H9 (cell line): ENCODE measurements around the gene NCEH1. TPM values are rescaled to one million over a fixed set of nuclear protein-coding genes. Genes with fewer than 3 reads are reported as not detected.

Experiments used
- DNase-seq: peaks from one replicate; pipeline ENCODE4 v3.0.0-alpha.2; 2017
- H2AFZ ChIP-seq: one replicate; pipeline ENCODE4 v1.6.1; 2013; ENCODE audit warnings: mild to moderate bottlenecking, low read length, control low read depth, moderate library complexity
- H2AK5ac ChIP-seq: 2 replicates; pipeline ENCODE4 v1.6.1; 2013; ENCODE audit warnings: low read length, control low read depth, mixed read lengths; ENCODE audit not compliant: insufficient read length
- H2BK120ac ChIP-seq: one replicate; pipeline ENCODE4 v1.6.1; 2013; ENCODE audit warnings: low read depth, mild to moderate bottlenecking, low read length, control low read depth, inconsistent platforms; ENCODE audit not compliant: poor library complexity, severe bottlenecking
- H2BK12ac ChIP-seq: 2 replicates; pipeline ENCODE4 v1.6.1; 2013; ENCODE audit warnings: low read length, control low read depth, mixed read lengths, low read depth; ENCODE audit not compliant: insufficient read length
- H2BK15ac ChIP-seq: 2 replicates; pipeline ENCODE4 v1.6.1; 2013; ENCODE audit warnings: low read depth, low read length, control low read depth
- H2BK20ac ChIP-seq: one replicate; pipeline ENCODE4 v1.6.1; 2013; ENCODE audit warnings: low read depth, mild to moderate bottlenecking, low read length, control low read depth, inconsistent platforms; ENCODE audit not compliant: poor library complexity, severe bottlenecking
- H2BK5ac ChIP-seq: 2 replicates; pipeline ENCODE4 v1.6.1; 2013; ENCODE audit warnings: low read length, control low read depth, mixed read lengths; ENCODE audit not compliant: insufficient read length
- H3K14ac ChIP-seq: 2 replicates; pipeline ENCODE4 v1.6.1; 2013; ENCODE audit warnings: low read length, control low read depth; ENCODE audit not compliant: insufficient read depth
- H3K18ac ChIP-seq: 2 replicates; pipeline ENCODE4 v1.6.1; 2013; ENCODE audit warnings: low read depth, mild to moderate bottlenecking, mixed read lengths, low read length, control low read depth; ENCODE audit not compliant: insufficient read length
- H3K23ac ChIP-seq: 2 replicates; pipeline ENCODE4 v1.6.1; 2013; ENCODE audit warnings: low read length, control low read depth, mixed read lengths, low read depth; ENCODE audit not compliant: insufficient read length
- H3K23me2 ChIP-seq: 2 replicates; pipeline ENCODE4 v1.6.1; 2013; ENCODE audit warnings: low read depth, mild to moderate bottlenecking, mixed read lengths, low read length, control low read depth; ENCODE audit not compliant: insufficient read length, poor library complexity, severe bottlenecking
- H3K27ac ChIP-seq: 2 replicates; pipeline ENCODE4 v1.5.1; 2013; ENCODE audit warnings: low read length, control low read depth, mixed read lengths, low read depth; ENCODE audit not compliant: insufficient read length
- H3K27me3 ChIP-seq: 2 replicates; pipeline ENCODE4 v1.6.1; 2013; ENCODE audit warnings: low read length, control low read depth, inconsistent platforms; ENCODE audit not compliant: insufficient read depth
- H3K4ac ChIP-seq: 2 replicates; pipeline ENCODE4 v1.6.1; 2013; ENCODE audit warnings: low read depth, mild to moderate bottlenecking, control low read depth, inconsistent platforms, low read length, moderate library complexity
- H3K4me1 ChIP-seq: 2 replicates; pipeline ENCODE4 v1.6.1; 2013; ENCODE audit warnings: low read length, control low read depth, inconsistent platforms; ENCODE audit not compliant: insufficient read depth
- H3K4me2 ChIP-seq: 2 replicates; pipeline ENCODE4 v1.6.1; 2013; ENCODE audit warnings: low read length, control low read depth, mixed read lengths; ENCODE audit not compliant: insufficient read length, insufficient read depth
- H3K56ac ChIP-seq: 2 replicates; pipeline ENCODE4 v1.6.1; 2013; ENCODE audit warnings: low read depth, mild to moderate bottlenecking, mixed read lengths, low read length, control low read depth; ENCODE audit not compliant: insufficient read length
- H3K79me1 ChIP-seq: 2 replicates; pipeline ENCODE4 v1.6.1; 2013; ENCODE audit warnings: low read depth, mild to moderate bottlenecking, moderate library complexity, low read length, control low read depth, inconsistent platforms; ENCODE audit not compliant: insufficient read depth, poor library complexity, severe bottlenecking
- H3K79me2 ChIP-seq: 2 replicates; pipeline ENCODE4 v1.6.1; 2013; ENCODE audit warnings: low read length, control low read depth, inconsistent platforms; ENCODE audit not compliant: insufficient read depth
- H3K9ac ChIP-seq: 2 replicates; pipeline ENCODE4 v1.6.1; 2013; ENCODE audit warnings: low read length, control low read depth, mixed read lengths; ENCODE audit not compliant: insufficient read length; ENCODE audit errors: extremely low read depth
- H3K9me3 ChIP-seq: one replicate; pipeline ENCODE4 v1.6.1; 2013; ENCODE audit warnings: low read depth, low read length, inconsistent platforms; ENCODE audit not compliant: control insufficient read depth
- H3T11ph ChIP-seq: one replicate; pipeline ENCODE4 v1.6.1; 2013; ENCODE audit warnings: mild to moderate bottlenecking, low read length, control low read depth, inconsistent platforms
- H4K20me1 ChIP-seq: one replicate; pipeline ENCODE4 v1.6.1; 2013; ENCODE audit not compliant: control insufficient read depth, insufficient read length, insufficient read depth
- H4K5ac ChIP-seq: 2 replicates; pipeline ENCODE4 v1.6.1; 2013; ENCODE audit warnings: low read depth, mild to moderate bottlenecking, mixed read lengths, low read length, control low read depth; ENCODE audit not compliant: insufficient read length
- H4K8ac ChIP-seq: replicated peaks from 2 replicates; pipeline ENCODE4 v1.6.1; 2013; ENCODE audit warnings: low read length, control low read depth, mixed read lengths, low read depth; ENCODE audit not compliant: insufficient read length
- H4K91ac ChIP-seq: 2 replicates; pipeline ENCODE4 v1.6.1; 2013; ENCODE audit warnings: low read depth, mild to moderate bottlenecking, moderate library complexity, mixed read lengths, low read length, control low read depth; ENCODE audit not compliant: insufficient read length
- H3K27ac Mint-ChIP-seq, 3 experiments: 2 replicates in 2 of 3; 3 replicates in 1 of 3; pipeline ENCODE4 v1.8.0; 2020 to 2021; ENCODE audit warnings: mixed read lengths in 3 of 3, mild to moderate bottlenecking in 1 of 3, moderate library complexity in 1 of 3
- H3K27me3 Mint-ChIP-seq: 2 replicates; pipeline ENCODE4 v1.8.0; 2021; ENCODE audit warnings: low read depth, mild to moderate bottlenecking, moderate library complexity, mixed read lengths
- H3K36me3 Mint-ChIP-seq, 3 experiments: 2 replicates in 2 of 3; 3 replicates in 1 of 3; pipeline ENCODE4 v1.8.0; 2020 to 2021; ENCODE audit warnings: low read depth in 3 of 3, mixed read lengths in 3 of 3; ENCODE audit not compliant: insufficient read depth in 1 of 3
- H3K4me1 Mint-ChIP-seq, 2 experiments: 2 replicates each; pipeline ENCODE4 v1.8.0; 2020; ENCODE audit warnings: mixed read lengths in 2 of 2
- H3K4me3 Mint-ChIP-seq, 2 experiments: 2 replicates in 1 of 2; 3 replicates in 1 of 2; pipeline ENCODE4 v1.8.0; 2020 to 2021; ENCODE audit warnings: mild to moderate bottlenecking in 2 of 2, mixed read lengths in 2 of 2, moderate library complexity in 1 of 2
- H3K9me3 Mint-ChIP-seq, 2 experiments: 2 replicates in 1 of 2; 3 replicates in 1 of 2; pipeline ENCODE4 v1.8.0; 2020; ENCODE audit warnings: mild to moderate bottlenecking in 2 of 2, mixed read lengths in 2 of 2, moderate library complexity in 1 of 2
- CTCF ChIP-seq: fragments of 200-600 bp; sonication (generic); conservative IDR thresholded peaks from 3 replicates; pipeline ENCODE4 v1.8.0; 2021; ENCODE audit warnings: antibody characterized with exemption, mild to moderate bottlenecking
- WGBS: extraction: QIAGEN DNeasy Blood & Tissue Kit; methylation state at CpG from one replicate; pipeline ENCODE4 v1.1.7; 2013; ENCODE audit warnings: missing lambda C conversion rate, low lambda C conversion rate, mixed read lengths; ENCODE audit not compliant: insufficient read length; ENCODE audit errors: extremely low coverage; 5-methylcytosine and 5-hydroxymethylcytosine counted together
- total RNA-seq: library from RNA; stranded (reverse); gene quantifications from 2 replicates; pipeline ENCODE4 v1.2.1, GENCODE V29; 2021

The NCEH1 gene
- total RNA-seq, 1 experiment from 2014 or later = 2.3 TPM

- Histone ChIP-seq H3T11ph (no peak overlapping the region), H2AFZ (no peak overlapping the region), H3K9me3 (no peaks in the 10 kb centered on the region), H3K4me2 (no peak overlapping the region), H2BK20ac (no peak overlapping the region), H4K20me1 (no peaks in the 10 kb centered on the region), H3K23ac (no peak overlapping the region), H4K91ac (no peak overlapping the region), H2BK12ac (no peak overlapping the region), H4K8ac (no peak overlapping the region), H2BK120ac (no peak overlapping the region), H3K18ac (no peak overlapping the region), H3K4ac (no peak overlapping the region), H3K27ac (no peak overlapping the region), H4K5ac (no peak overlapping the region), H2AK5ac (no peak overlapping the region), H3K79me1 (no peaks in the 10 kb centered on the region), H3K23me2 (no peaks in the 10 kb centered on the region), H2BK15ac (no peak overlapping the region), H3K9ac (no peak overlapping the region), H2BK5ac (no peak overlapping the region), H3K4me1 (no peaks in the 10 kb centered on the region), H3K79me2 (no peaks in the 10 kb centered on the region), H3K56ac (no peak overlapping the region), H3K14ac (no peak overlapping the region), H3K27me3 (no peaks in the 10 kb centered on the region)
- no peaks in the 10 kb centered on the region; a peak in 1 of 5 replicates for H3K9me3 Mint-ChIP-seq
- DNase-seq = no peak
- no peak overlapping the region for H3K27ac Mint-ChIP-seq
- WGBS = no CpG with 5 or more reads among the region's 3 CpGs
- no peak for TF ChIP-seq CTCF
- 0 out of 7 replicates have a peak, but pooled peaks cover 0 to 2% (median 0%) of the 10 kb centered on the region in 3 experiments for H3K36me3 Mint-ChIP-seq
- H3K4me3 Mint-ChIP-seq = no peak overlapping the region
- H3K4me1 Mint-ChIP-seq = peaks cover 0 to 3% of the 10 kb centered on the region in 2 experiments; a peak in 2 of 4 replicates
- H3K27me3 Mint-ChIP-seq = no peaks in the 10 kb centered on the region
These were observed 109.6 kb downstream of the NCEH1 start for GRCh38 chr3:172601066-172601832.
